ENCODE results near the gene SH2D3C.
A peak's percentile ranks its signal among the peaks of the same experiment; 100 is the strongest.

Gene SH2D3C

DNA sequence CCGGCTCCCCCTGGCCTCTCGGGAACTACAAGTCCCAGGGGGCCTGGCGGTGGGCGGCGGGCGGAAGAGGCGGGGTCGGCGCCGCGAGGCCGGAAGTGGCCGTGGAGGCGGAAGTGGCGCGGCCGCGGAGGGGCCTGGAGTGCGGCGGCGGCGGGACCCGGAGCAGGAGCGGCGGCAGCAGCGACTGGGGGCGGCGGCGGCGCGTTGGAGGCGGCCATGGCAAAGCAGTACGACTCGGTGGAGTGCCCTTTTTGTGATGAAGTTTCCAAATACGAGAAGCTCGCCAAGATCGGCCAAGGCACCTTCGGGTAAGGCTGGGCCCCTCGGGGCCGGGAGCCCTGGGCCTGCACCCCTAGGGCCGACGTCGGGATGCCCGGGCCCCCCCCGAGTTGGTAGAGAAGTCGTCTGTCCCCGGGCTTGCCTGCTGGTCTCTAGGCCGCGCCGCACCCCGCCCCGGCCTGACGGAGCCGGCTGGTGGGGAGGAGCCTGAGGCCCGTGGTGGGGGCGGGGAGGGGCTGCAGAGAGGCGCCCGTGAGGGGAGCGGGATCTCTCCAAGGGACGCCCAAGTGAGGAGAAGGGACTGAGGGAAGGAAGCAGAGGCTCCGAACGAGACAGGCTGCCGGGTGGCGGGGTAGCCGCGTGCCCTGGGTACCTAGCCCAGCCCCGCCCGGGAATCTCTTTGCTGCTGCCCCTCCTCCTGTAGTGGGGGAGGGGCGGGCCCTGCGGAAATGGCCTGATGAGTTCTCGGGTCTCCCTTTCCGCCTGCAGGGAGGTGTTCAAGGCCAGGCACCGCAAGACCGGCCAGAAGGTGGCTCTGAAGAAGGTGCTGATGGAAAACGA, 7.7 kb upstream of the SH2D3C start, which contains the start of gene CDK9 (continued):
- peak; percentile 81; the same call in 1 of the 2 replicates for TF ChIP-seq ZNF610 (tag by site-specific recombination; IDR thresholded peaks at IDR 0.05; ENCODE audit: borderline replicate concordance)
- TF ChIP-seq GLI4 (tag by site-specific recombination; IDR thresholded peaks at IDR 0.05), result no peak
- TF ChIP-seq, protein P1, sequence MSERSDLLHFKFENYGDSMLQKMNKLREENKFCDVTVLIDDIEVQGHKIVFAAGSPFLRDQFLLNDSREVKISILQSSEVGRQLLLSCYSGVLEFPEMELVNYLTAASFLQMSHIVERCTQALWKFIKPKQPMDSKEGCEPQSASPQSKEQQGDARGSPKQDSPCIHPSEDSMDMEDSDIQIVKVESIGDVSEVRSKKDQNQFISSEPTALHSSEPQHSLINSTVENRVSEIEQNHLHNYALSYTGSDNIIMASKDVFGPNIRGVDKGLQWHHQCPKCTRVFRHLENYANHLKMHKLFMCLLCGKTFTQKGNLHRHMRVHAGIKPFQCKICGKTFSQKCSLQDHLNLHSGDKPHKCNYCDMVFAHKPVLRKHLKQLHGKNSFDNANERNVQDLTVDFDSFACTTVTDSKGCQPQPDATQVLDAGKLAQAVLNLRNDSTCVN (tag by site-specific recombination; optimal IDR thresholded peaks at IDR 0.05), result peak; percentile 68
- no peak for TF ChIP-seq ZNF311 (tag by site-specific recombination; IDR thresholded peaks at IDR 0.05; ENCODE audit: borderline replicate concordance)
- no peak for TF ChIP-seq ZSCAN23 (tag by site-specific recombination; IDR thresholded peaks at IDR 0.05)
- TF ChIP-seq, protein P2, sequence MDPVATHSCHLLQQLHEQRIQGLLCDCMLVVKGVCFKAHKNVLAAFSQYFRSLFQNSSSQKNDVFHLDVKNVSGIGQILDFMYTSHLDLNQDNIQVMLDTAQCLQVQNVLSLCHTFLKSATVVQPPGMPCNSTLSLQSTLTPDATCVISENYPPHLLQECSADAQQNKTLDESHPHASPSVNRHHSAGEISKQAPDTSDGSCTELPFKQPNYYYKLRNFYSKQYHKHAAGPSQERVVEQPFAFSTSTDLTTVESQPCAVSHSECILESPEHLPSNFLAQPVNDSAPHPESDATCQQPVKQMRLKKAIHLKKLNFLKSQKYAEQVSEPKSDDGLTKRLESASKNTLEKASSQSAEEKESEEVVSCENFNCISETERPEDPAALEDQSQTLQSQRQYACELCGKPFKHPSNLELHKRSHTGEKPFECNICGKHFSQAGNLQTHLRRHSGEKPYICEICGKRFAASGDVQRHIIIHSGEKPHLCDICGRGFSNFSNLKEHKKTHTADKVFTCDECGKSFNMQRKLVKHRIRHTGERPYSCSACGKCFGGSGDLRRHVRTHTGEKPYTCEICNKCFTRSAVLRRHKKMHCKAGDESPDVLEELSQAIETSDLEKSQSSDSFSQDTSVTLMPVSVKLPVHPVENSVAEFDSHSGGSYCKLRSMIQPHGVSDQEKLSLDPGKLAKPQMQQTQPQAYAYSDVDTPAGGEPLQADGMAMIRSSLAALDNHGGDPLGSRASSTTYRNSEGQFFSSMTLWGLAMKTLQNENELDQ (tag by site-specific recombination; IDR thresholded peaks at IDR 0.05; ENCODE audit: low read depth), result no peak
- TF ChIP-seq, protein P3, sequence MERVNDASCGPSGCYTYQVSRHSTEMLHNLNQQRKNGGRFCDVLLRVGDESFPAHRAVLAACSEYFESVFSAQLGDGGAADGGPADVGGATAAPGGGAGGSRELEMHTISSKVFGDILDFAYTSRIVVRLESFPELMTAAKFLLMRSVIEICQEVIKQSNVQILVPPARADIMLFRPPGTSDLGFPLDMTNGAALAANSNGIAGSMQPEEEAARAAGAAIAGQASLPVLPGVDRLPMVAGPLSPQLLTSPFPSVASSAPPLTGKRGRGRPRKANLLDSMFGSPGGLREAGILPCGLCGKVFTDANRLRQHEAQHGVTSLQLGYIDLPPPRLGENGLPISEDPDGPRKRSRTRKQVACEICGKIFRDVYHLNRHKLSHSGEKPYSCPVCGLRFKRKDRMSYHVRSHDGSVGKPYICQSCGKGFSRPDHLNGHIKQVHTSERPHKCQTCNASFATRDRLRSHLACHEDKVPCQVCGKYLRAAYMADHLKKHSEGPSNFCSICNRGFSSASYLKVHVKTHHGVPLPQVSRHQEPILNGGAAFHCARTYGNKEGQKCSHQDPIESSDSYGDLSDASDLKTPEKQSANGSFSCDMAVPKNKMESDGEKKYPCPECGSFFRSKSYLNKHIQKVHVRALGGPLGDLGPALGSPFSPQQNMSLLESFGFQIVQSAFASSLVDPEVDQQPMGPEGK (tag by site-specific recombination; IDR thresholded peaks at IDR 0.05), result peak; percentile 89
- TF ChIP-seq SP7 (tag by site-specific recombination; IDR thresholded peaks at IDR 0.05), result peak; percentile 60; the same call in 1 of the 2 replicates
- TF ChIP-seq ZNF366 (tag by site-specific recombination; conservative IDR thresholded peaks at IDR 0.05), result peak; percentile 54; the same call in 1 of the 2 replicates
- TF ChIP-seq ZBTB7A (tag by site-specific recombination; IDR thresholded peaks at IDR 0.05; ENCODE audit: low read depth), result no peak
- no peak for TF ChIP-seq ZNF146 (tag by site-specific recombination; IDR thresholded peaks at IDR 0.05)
- TF ChIP-seq TRIM28 (IDR thresholded peaks at IDR 0.05; ENCODE audit: borderline replicate concordance, low read length), result no peak
- TF ChIP-seq ZBTB20 (tag by site-specific recombination; IDR thresholded peaks at IDR 0.05), result peak; percentile 88
- peak; percentile 80 for TF ChIP-seq KLF8 (tag by site-specific recombination; IDR thresholded peaks at IDR 0.05)
- TF ChIP-seq, protein P4, sequence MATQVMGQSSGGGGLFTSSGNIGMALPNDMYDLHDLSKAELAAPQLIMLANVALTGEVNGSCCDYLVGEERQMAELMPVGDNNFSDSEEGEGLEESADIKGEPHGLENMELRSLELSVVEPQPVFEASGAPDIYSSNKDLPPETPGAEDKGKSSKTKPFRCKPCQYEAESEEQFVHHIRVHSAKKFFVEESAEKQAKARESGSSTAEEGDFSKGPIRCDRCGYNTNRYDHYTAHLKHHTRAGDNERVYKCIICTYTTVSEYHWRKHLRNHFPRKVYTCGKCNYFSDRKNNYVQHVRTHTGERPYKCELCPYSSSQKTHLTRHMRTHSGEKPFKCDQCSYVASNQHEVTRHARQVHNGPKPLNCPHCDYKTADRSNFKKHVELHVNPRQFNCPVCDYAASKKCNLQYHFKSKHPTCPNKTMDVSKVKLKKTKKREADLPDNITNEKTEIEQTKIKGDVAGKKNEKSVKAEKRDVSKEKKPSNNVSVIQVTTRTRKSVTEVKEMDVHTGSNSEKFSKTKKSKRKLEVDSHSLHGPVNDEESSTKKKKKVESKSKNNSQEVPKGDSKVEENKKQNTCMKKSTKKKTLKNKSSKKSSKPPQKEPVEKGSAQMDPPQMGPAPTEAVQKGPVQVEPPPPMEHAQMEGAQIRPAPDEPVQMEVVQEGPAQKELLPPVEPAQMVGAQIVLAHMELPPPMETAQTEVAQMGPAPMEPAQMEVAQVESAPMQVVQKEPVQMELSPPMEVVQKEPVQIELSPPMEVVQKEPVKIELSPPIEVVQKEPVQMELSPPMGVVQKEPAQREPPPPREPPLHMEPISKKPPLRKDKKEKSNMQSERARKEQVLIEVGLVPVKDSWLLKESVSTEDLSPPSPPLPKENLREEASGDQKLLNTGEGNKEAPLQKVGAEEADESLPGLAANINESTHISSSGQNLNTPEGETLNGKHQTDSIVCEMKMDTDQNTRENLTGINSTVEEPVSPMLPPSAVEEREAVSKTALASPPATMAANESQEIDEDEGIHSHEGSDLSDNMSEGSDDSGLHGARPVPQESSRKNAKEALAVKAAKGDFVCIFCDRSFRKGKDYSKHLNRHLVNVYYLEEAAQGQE (tag by site-specific recombination; IDR thresholded peaks at IDR 0.05), result 0 out of 2 replicates have a peak, but pooled peaks have one; percentile 23
- TF ChIP-seq ZNF121 (tag by site-specific recombination; IDR thresholded peaks at IDR 0.05), result no peak
- no peak for TF ChIP-seq ZNF768 (tag by site-specific recombination; IDR thresholded peaks at IDR 0.05)
- TF ChIP-seq ZFHX2 (tag by site-specific recombination; conservative IDR thresholded peaks at IDR 0.05), result no peak; the same call in 1 of the 2 replicates
- TF ChIP-seq, protein P5, sequence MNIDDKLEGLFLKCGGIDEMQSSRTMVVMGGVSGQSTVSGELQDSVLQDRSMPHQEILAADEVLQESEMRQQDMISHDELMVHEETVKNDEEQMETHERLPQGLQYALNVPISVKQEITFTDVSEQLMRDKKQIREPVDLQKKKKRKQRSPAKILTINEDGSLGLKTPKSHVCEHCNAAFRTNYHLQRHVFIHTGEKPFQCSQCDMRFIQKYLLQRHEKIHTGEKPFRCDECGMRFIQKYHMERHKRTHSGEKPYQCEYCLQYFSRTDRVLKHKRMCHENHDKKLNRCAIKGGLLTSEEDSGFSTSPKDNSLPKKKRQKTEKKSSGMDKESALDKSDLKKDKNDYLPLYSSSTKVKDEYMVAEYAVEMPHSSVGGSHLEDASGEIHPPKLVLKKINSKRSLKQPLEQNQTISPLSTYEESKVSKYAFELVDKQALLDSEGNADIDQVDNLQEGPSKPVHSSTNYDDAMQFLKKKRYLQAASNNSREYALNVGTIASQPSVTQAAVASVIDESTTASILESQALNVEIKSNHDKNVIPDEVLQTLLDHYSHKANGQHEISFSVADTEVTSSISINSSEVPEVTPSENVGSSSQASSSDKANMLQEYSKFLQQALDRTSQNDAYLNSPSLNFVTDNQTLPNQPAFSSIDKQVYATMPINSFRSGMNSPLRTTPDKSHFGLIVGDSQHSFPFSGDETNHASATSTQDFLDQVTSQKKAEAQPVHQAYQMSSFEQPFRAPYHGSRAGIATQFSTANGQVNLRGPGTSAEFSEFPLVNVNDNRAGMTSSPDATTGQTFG (tag by site-specific recombination; IDR thresholded peaks at IDR 0.05; ENCODE audit: borderline replicate concordance), result no peak
- TF ChIP-seq, protein P6, sequence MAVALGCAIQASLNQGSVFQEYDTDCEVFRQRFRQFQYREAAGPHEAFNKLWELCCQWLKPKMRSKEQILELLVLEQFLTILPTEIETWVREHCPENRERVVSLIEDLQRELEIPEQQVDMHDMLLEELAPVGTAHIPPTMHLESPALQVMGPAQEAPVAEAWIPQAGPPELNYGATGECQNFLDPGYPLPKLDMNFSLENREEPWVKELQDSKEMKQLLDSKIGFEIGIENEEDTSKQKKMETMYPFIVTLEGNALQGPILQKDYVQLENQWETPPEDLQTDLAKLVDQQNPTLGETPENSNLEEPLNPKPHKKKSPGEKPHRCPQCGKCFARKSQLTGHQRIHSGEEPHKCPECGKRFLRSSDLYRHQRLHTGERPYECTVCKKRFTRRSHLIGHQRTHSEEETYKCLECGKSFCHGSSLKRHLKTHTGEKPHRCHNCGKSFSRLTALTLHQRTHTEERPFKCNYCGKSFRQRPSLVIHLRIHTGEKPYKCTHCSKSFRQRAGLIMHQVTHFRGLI (tag by site-specific recombination; IDR thresholded peaks at IDR 0.05), result no peak
- TF ChIP-seq, protein P7, sequence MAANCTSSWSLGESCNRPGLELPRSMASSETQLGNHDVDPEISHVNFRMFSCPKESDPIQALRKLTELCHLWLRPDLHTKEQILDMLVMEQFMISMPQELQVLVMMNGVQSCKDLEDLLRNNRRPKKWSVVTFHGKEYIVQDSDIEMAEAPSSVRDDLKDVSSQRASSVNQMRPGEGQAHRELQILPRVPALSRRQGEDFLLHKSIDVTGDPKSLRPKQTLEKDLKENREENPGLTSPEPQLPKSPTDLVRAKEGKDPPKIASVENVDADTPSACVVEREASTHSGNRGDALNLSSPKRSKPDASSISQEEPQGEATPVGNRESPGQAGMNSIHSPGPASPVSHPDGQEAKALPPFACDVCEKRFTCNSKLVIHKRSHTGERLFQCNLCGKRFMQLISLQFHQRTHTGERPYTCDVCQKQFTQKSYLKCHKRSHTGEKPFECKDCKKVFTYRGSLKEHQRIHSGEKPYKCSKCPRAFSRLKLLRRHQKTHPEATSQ (tag by site-specific recombination; IDR thresholded peaks at IDR 0.05), result no peak

Data from HEK293 (cell line).